Thymus (tissue), 11 donors: ENCODE measurements around the gene GAS2L1. TPM values are rescaled to one million over a fixed set of nuclear protein-coding genes. Genes with fewer than 3 reads are reported as not detected.

Experiments
- DNase-seq, 9 donors: peaks; one replicate each; pipeline ENCODE4 v3.0.0-alpha.2; 2013; ENCODE audit warnings: low spot score in 9 of 9, low read depth in 6 of 9, missing footprints in 1 of 9
- H3K27ac ChIP-seq, 2 donors: one replicate each; pipeline ENCODE4 v1.5.1; 2013; ENCODE audit warnings: control low read depth in 1 of 2, low read depth in 1 of 2, low read length in 1 of 2, mild to moderate bottlenecking in 1 of 2, moderate library complexity in 1 of 2
- H3K27me3 ChIP-seq, 2 donors: one replicate each; pipeline ENCODE4 v1.5.1; 2013; ENCODE audit warnings: low read length in 1 of 2; ENCODE audit not compliant: control insufficient read depth in 2 of 2, insufficient read depth in 1 of 2
- H3K36me3 ChIP-seq, 2 donors: one replicate each; pipeline ENCODE4 v1.5.1; 2013; ENCODE audit warnings: low read length in 1 of 2, mild to moderate bottlenecking in 1 of 2, moderate library complexity in 1 of 2; ENCODE audit not compliant: control insufficient read depth in 2 of 2, insufficient read depth in 2 of 2
- H3K4me1 ChIP-seq, 2 donors: one replicate each; pipeline ENCODE4 v1.5.1; 2013; ENCODE audit warnings: low read length in 2 of 2; ENCODE audit not compliant: control insufficient read depth in 2 of 2, insufficient read depth in 2 of 2
- H3K4me3 ChIP-seq, 2 donors: one replicate each; pipeline ENCODE4 v1.5.1; 2013; ENCODE audit warnings: low read length in 2 of 2, control low read depth in 1 of 2, mild to moderate bottlenecking in 1 of 2
- H3K9me3 ChIP-seq, 2 donors: one replicate each; pipeline ENCODE4 v1.5.1; 2013; ENCODE audit warnings: low read length in 1 of 2, mild to moderate bottlenecking in 1 of 2; ENCODE audit not compliant: control insufficient read depth in 2 of 2, insufficient read depth in 1 of 2
- WGBS: extraction: QIAGEN DNeasy Blood & Tissue Kit; methylation state at CpG from one replicate; pipeline ENCODE4 v1.1.7; 2013; 5-methylcytosine and 5-hydroxymethylcytosine counted together
- polyA plus RNA-seq: library from polyadenylated mRNA; stranded (reverse); fragments of 200-250 nt; gene quantifications from one replicate; pipeline ENCODE4 v1.2.3, GENCODE V29; 2013
- total RNA-seq: library from RNA; stranded (reverse); fragments of 120-200 nt; gene quantifications from one replicate; pipeline ENCODE4 v1.2.4, GENCODE V29; 2013
- donor health status: healthy.

The GAS2L1 gene
- total and polyA plus RNA-seq, 2 donors: 0.80 to 6.0 TPM

DNA sequence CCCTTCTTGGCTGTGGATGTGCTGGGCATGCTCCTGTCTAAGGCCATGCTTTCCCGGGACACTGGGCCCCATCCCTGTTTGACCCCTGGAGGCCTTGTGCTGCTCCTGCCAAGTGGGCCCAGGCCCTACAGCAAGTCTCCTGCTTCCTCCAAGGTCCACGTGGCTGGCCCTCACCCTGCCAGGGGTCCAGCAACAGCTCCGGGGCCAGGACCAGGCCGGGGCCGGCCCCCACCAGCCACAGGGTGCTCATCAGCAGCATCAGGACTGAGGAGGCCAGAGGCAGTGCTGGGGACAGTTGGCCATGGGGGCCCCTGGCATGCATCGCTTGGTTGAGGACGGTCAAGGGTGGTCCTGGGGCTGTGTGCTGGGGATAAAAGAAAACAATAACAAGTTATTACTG lies 41.1 kb upstream of the GAS2L1 start:
- peaks cover 19 to 25% of the 10 kb centered on the region in 2 donors for H3K36me3 ChIP-seq
- H3K27ac ChIP-seq: no peak overlapping the region
- no peaks in the 10 kb centered on the region for H3K27me3 ChIP-seq
- 99% methylated on average over 7 of the region's 7 CpGs for WGBS
- H3K9me3 ChIP-seq: no peaks in the 10 kb centered on the region
- DNase-seq: no peak
- no peak overlapping the region for H3K4me3 ChIP-seq
- H3K4me1 ChIP-seq: peaks cover 15 to 19% of the 10 kb centered on the region in 2 donors

DNA sequence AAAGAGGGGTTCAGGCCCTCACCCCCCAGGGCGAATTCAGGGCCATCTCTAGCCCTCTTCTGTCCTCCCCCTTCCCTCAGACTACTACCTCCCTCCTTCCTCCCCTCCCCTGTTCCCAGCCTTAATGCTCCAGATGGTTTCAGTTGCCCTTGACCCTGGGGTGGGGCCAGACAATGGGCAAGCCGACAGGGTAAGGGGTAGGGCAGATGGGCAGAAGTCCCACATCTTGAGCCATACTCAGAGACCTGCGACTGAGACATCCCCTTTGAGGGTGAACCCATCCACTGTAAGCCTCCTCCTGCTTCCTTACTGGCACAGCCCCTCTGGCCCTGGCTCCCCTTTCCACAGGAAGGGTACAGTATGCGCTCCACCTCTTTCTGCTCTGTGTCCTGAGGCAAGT lies 40.5 kb upstream of the GAS2L1 start:
- H3K4me3 ChIP-seq: no peak overlapping the region
- H3K36me3 ChIP-seq: peaks cover 13 to 28% of the 10 kb centered on the region in 2 donors
- H3K27ac ChIP-seq: no peak overlapping the region
- 96% methylated on average over 4 of the region's 4 CpGs for WGBS
- H3K9me3 ChIP-seq: no peaks in the 10 kb centered on the region
- no peak for DNase-seq
- no peaks in the 10 kb centered on the region for H3K27me3 ChIP-seq
- H3K4me1 ChIP-seq: peaks cover 20 to 23% of the 10 kb centered on the region in 2 donors

DNA sequence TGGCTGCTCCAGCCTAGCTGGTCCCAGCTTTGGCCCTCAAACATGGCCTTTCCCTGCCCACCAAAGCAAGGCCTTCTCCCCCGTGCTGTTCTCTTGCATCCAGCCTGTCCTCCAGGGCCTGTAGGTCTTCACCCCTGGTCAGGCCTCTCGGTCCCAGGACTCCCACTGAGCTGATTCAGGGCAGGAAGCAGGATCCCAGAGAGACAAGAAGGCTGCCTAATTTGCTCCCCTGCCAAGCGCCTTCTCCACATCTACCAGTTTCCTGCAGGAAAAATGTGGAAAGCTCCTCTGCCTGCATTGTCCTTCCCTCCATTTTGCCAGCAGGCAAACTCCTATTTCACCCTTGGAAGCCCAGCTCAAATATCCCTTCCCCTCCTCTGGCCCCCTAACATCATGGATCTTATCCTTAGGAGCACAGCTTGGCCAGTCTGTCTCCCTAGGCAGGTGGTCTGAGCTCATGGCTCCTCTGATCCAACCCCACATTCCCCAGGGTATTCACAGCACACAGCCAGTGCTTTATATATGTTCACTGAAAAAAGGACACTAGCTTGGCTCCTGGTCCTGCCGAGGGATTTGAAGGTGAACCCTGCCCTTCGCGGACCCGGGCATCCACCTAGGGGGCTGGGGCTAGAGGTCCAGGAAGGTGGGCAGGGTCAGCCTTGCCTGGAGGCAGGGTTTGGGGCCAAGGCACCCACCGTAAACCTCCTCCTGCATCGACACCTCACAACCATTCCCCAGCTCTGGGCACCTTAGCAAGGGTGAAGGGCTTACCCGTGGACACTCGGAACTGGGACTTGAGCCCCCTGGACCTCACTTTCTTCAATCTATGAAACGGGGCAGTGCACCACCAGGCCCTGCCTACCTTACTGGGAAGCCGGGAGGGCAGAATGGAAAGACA lies 39.6 kb upstream of the GAS2L1 start:
- H3K27me3 ChIP-seq: no peaks in the 10 kb centered on the region
- H3K4me1 ChIP-seq: peaks cover 24 to 25% of the 10 kb centered on the region in 2 donors
- peak overlapping the region; percentile 91 to 98 for H3K4me3 ChIP-seq
- H3K9me3 ChIP-seq: no peaks in the 10 kb centered on the region
- H3K27ac ChIP-seq: no peak overlapping the region
- H3K36me3 ChIP-seq: peaks cover 12 to 32% of the 10 kb centered on the region in 2 donors
- 31% methylated on average over 13 of the region's 13 CpGs for WGBS
- no peak for DNase-seq

DNA sequence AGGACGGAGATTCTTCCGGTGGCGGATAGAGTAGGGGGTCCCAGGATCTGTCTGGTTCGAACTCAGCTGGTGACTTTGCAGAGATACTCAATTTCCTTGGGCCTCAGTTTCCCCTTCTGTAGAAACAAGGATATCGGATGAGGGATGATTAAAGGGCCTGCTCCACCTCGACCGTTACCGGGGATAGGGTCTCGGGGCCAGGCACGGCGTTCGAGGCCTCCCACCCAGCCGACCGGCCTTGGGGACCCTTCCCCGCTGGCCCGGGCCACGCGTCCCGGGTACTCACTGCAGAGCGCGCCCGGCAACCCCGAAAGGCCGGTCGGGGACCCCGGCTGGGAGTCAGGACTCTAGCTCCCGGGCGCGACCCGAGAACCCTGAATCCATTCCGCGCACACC lies 39.0 kb upstream of the GAS2L1 start:
- H3K36me3 ChIP-seq: peaks cover 12 to 38% of the 10 kb centered on the region in 2 donors

DNA sequence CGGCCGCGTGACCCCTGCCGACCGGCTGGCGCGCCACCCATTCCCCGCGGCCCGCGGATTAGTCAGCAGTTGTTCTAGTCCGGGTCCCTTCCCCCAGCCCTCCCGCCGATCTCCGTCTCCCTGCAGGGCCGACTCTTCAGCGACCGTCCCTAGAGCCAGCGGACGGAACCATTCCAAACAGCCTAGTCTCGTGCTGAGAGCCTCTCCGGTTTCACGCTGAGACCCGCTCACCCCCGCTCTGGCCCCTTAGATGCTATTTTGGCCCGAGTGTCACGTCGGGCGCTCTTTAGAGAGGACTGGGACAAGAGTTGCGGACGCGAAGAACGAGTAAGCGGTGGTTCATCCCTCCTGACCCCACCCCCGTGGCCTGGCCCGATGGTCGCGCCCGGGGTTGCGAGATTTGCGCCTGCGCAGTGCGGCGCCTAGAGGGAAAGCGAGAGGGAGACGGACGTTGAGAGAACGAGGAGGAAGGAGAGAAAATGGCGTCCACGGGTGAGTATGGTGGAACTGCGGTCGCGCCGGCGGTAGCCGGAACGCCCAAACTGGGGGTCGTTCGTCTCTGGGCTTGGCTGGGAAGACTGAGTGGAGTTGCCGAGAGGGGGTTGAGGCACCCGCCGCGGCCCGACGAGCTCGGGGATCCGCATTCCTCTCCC lies 38.5 kb upstream of the GAS2L1 start, which contains the start of the genes EWSR1 and RHBDD3:
Gene EWSR1 (plus strand): TSS at position 411 of the 653 bp plus-strand sequence. CDS start 69 bp downstream, at position 480.
Gene RHBDD3 (minus strand): TSS at position 124 of the 653 bp plus-strand sequence. CDS start 2,355 bp downstream, outside the sequence.
- peak within 1 kb of the TSS; percentile 91 to 98 for H3K4me3 ChIP-seq

More for the DNA sequence above, 39.0 kb upstream of the GAS2L1 start:
- H3K27me3 ChIP-seq: no peaks in the 10 kb centered on the region
- H3K27ac ChIP-seq: peak overlapping the region; percentile 94 to 98
- under 1% methylated on average over 32 of the region's 32 CpGs for WGBS
- H3K4me3 ChIP-seq: peak overlapping the region; percentile 91 to 98
- H3K4me1 ChIP-seq: peaks cover 24 to 28% of the 10 kb centered on the region in 2 donors
- no peaks in the 10 kb centered on the region for H3K9me3 ChIP-seq
- peak in 1 of 9 donors; percentile 9 for DNase-seq

DNA sequence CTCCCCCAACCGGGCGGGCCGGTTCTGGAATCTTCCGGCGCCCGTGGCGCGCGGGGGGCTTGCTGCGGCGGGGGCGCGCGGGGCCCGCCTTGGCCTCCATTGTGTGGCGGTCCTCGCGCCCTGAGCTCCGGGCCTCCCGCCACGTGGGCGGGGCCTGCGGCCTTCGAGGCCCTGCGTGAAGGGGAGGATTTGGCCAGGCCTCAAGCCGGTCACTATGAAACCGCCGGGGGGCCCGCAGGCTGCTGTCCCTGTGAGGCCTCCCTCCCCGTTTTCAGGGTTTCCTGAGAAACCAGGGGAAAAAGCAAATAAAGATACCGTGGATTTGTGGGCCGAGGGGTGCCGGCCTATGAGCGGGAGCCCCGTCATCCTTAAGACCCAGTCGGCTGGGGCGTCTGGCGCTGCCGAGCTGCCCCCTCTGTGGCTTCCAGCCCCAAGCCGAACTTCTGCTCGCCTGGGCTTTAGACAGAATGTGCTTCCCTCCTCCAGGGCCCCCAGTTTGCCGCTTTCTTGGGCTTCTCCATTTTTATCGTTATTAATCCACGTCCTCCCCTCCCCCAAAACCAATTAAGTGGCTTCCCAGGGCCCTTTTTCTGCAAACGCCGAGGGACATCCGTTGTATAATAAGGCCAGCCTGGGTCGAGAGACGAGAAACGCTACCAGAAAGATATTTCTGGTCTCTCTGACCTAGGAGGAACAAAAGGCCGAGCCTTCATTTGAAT lies 37.8 kb upstream of the GAS2L1 start:
- H3K4me1 ChIP-seq: peaks cover 24 to 28% of the 10 kb centered on the region in 2 donors
- H3K4me3 ChIP-seq: peak overlapping the region; percentile 91 to 98
- H3K27me3 ChIP-seq: no peaks in the 10 kb centered on the region
- no peaks in the 10 kb centered on the region for H3K9me3 ChIP-seq
- H3K36me3 ChIP-seq: peaks cover 13 to 50% of the 10 kb centered on the region in 2 donors
- WGBS: under 1% methylated on average over 51 of the region's 51 CpGs
- peak overlapping the region; percentile 94 to 98 for H3K27ac ChIP-seq
- DNase-seq: peak in 2 of 9 donors; percentile 14 to 17

More for the DNA sequence above, 38.5 kb upstream of the GAS2L1 start, which contains the start of the genes EWSR1 and RHBDD3:
- H3K36me3 ChIP-seq: peaks cover 16 to 43% of the 10 kb centered on the region in 2 donors
- peak; percentile 91 to 98 (median 94) for DNase-seq
- peaks cover 24 to 28% of the 10 kb centered on the region in 2 donors for H3K4me1 ChIP-seq
- H3K9me3 ChIP-seq: no peaks in the 10 kb centered on the region
- under 1% methylated on average over 67 of the region's 67 CpGs for WGBS
- no peaks in the 10 kb centered on the region for H3K27me3 ChIP-seq
- H3K27ac ChIP-seq: peak within 1 kb of the TSS; percentile 94 to 98

DNA sequence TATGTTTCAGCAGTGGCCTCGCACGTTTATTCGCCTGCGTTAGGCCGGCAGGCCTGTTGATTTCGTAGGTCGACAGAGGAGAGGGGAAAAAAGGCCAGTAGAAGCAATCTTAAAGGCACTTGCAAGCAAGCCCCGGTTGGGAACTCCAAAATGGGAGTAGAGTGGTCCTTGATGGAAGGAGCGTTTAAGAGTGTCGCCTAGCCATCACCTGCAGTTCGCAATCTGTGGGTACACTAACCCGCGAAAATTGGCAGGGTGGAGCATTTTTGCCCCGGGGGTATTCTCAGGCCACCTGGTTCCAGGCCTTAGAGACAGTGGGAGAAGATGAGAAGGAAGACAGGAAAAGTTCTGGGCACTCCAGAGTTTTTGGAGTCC lies 37.2 kb upstream of the GAS2L1 start:
- peak in 1 of 9 donors; percentile 19 for DNase-seq
- peak overlapping the region; percentile 91 to 98 for H3K4me3 ChIP-seq
- peaks cover 12 to 54% of the 10 kb centered on the region in 2 donors for H3K36me3 ChIP-seq
- peaks cover 24 to 28% of the 10 kb centered on the region in 2 donors for H3K4me1 ChIP-seq
- H3K27ac ChIP-seq: peak overlapping the region in 1 of 2 donors; percentile 94
- 2% methylated on average over 14 of the region's 14 CpGs for WGBS
- H3K9me3 ChIP-seq: no peaks in the 10 kb centered on the region
- H3K27me3 ChIP-seq: no peaks in the 10 kb centered on the region

DNA sequence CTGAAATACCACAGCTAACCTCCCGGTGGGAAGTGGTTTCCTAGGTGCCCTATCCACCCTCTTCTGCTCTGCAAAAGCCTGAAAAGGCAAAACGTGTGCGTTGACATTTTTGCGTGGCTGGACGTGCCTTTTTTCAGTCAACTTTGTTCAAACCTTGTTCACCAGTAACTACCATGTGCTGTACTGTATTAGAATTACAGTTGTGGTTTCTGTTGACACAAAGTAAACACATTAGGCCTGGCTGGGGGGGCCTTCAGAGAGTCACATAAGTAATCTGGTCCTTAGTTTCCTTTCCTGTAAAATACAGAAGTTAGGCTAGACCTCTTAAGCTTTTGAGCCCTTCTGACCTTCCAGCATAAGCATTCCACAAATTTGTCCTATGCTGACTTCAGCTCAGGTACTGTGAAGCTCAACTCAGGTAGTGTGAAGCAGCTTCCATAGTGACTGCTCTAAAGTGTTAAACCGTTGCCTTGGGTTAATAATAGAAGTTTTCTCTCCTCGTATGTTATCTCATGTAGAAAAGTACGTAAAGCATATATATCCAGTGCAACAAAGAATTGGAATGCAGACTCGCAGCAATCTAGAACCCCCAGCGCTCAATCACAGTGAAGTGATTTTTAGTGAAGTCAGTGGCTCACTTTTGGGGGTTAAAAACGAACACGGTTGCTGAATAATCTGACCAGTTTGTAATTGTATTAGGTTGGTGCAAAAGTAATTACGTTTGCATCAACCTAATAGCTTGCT lies 36.5 kb upstream of the GAS2L1 start:
- peak in 1 of 9 donors; percentile 32 for DNase-seq
- Histone ChIP-seq H3K9me3 (no peaks in the 10 kb centered on the region), H3K27ac (no peak overlapping the region), H3K27me3 (no peaks in the 10 kb centered on the region), H3K4me1 (peaks cover 24 to 28% of the 10 kb centered on the region in 2 donors), H3K4me3 (peak overlapping the region; percentile 91 to 98), H3K36me3 (peaks cover 15 to 57% of the 10 kb centered on the region in 2 donors)
- WGBS: 22% methylated on average over 13 of the region's 13 CpGs
